K562 (cell line): Measurements from ENCODE around the gene FKBP2. TPM values are rescaled to one million over a fixed set of nuclear protein-coding genes. Genes with fewer than 3 reads are reported as not detected.
A peak's percentile ranks its signal among the peaks of the same experiment; 100 is the strongest.

Experiments
- ARHGAP35 ChIP-seq: fragments of 450-650 bp; IDR thresholded peaks from 2 replicates; pipeline ENCODE4 v1.6.1; 2018; ENCODE audit not compliant: partially characterized antibody
- ARID1B ChIP-seq: fragments of 450-650 bp; IDR thresholded peaks from 2 replicates; pipeline ENCODE4 v1.6.1; 2016; ENCODE audit warnings: antibody characterized with exemption, mild to moderate bottlenecking, inconsistent platforms
- ATF2 ChIP-seq: sonication (generic); formaldehyde crosslinking; IDR thresholded peaks from 2 replicates; pipeline ENCODE4 v1.8.1; 2022; ENCODE audit warnings: missing genetic modification reagents
- BACH1 ChIP-seq: fragments of 200-800 bp; sonication (Bioruptor generic); IDR thresholded peaks from 2 replicates; pipeline ENCODE4 v1.6.1; 2016; ENCODE audit warnings: missing genetic modification characterization, missing compliant biosample characterization
- CBX3 ChIP-seq, 2 experiments: IDR thresholded peaks; 1 replicate in 1 of 2; 2 replicates in 1 of 2; pipeline ENCODE4 v1.6.1; 2012; ENCODE audit warnings: inconsistent platforms in 2 of 2, low read length in 2 of 2, borderline replicate concordance in 1 of 2, control low read depth in 1 of 2
- FOXO4 ChIP-seq: fragments of 450-650 bp; formaldehyde crosslinking; IDR thresholded peaks from 2 replicates; pipeline ENCODE4 v1.4.0; 2020; ENCODE audit warnings: mild to moderate bottlenecking, moderate library complexity
- ILF3 ChIP-seq: fragments of 450-650 bp; IDR thresholded peaks from 2 replicates; pipeline ENCODE4 v1.6.1; 2018; ENCODE audit warnings: antibody characterized with exemption, mild to moderate bottlenecking, moderate library complexity, borderline replicate concordance
- KDM4B ChIP-seq, 2 experiments: fragments of 450-650 bp in 1 of 2; sonication (generic) in 1 of 2; IDR thresholded peaks; 2 replicates each; pipeline ENCODE4 v1.6.1; 2016 to 2017; ENCODE audit warnings: borderline replicate concordance in 2 of 2, antibody characterized with exemption in 1 of 2, low read depth in 1 of 2, mild to moderate bottlenecking in 1 of 2
- MCM5 ChIP-seq: fragments of 450-650 bp; IDR thresholded peaks from 2 replicates; pipeline ENCODE4 v1.6.1; 2016; ENCODE audit warnings: low read depth
- NFATC3 ChIP-seq: fragments of 450-650 bp; IDR thresholded peaks from 2 replicates; pipeline ENCODE4 v1.6.1; 2017; ENCODE audit warnings: mild to moderate bottlenecking
- PHF8 ChIP-seq: fragments of 200-600 bp; sonication (generic); IDR thresholded peaks from 2 replicates; pipeline ENCODE4 v1.6.1; 2012; ENCODE audit warnings: mixed run types, mild to moderate bottlenecking, inconsistent platforms, low read length, moderate library complexity, borderline replicate concordance
- PURB ChIP-seq: sonication (generic); formaldehyde crosslinking; IDR thresholded peaks from 2 replicates; pipeline ENCODE4 v1.9.0; 2021; ENCODE audit warnings: low read depth, mild to moderate bottlenecking, missing genetic modification reagents
- SNIP1 ChIP-seq: fragments of 450-650 bp; IDR thresholded peaks from 2 replicates; pipeline ENCODE4 v1.7.1; 2017; ENCODE audit warnings: low read depth, mild to moderate bottlenecking
- SREBF2 ChIP-seq: sonication (generic); formaldehyde crosslinking; IDR thresholded peaks from 2 replicates; pipeline ENCODE4 v1.4.0; 2020; ENCODE audit warnings: mild to moderate bottlenecking, missing genetic modification reagents
- TAL1 ChIP-seq: fragments of 450-650 bp; IDR thresholded peaks from 2 replicates; pipeline ENCODE4 v1.6.1; 2016; ENCODE audit warnings: mild to moderate bottlenecking
- TBP ChIP-seq: optimal IDR thresholded peaks from 2 replicates; pipeline ENCODE3; 2011; ENCODE audit warnings: low read depth, low read length, improper control_type of control experiment
- THAP12 ChIP-seq: fragments of 250-450 bp; sonication (Bioruptor Pico); IDR thresholded peaks from 2 replicates; pipeline ENCODE4 v1.9.0; 2021; ENCODE audit warnings: mild to moderate bottlenecking, inconsistent platforms
- WHSC1 ChIP-seq: IDR thresholded peaks from one replicate; pipeline ENCODE4 v1.6.1; 2012; ENCODE audit warnings: low read length, control low read depth, inconsistent platforms
- ZBTB49 ChIP-seq: sonication (generic); formaldehyde crosslinking; IDR thresholded peaks from 2 replicates; pipeline ENCODE4 v1.8.0; 2022; ENCODE audit warnings: missing genetic modification reagents, mild to moderate bottlenecking, borderline replicate concordance
- ZNF133 ChIP-seq: fragments of 250-450 bp; sonication (Bioruptor Pico); IDR thresholded peaks from 2 replicates; pipeline ENCODE4 v1.4.0; 2020; ENCODE audit warnings: mild to moderate bottlenecking
- ZNF174 ChIP-seq: fragments of 250-450 bp; sonication (Bioruptor Pico); IDR thresholded peaks from 2 replicates; pipeline ENCODE4 v1.4.0; 2020; ENCODE audit warnings: mild to moderate bottlenecking
- ZNF695 ChIP-seq: fragments of 450-650 bp; formaldehyde crosslinking; IDR thresholded peaks from 2 replicates; pipeline ENCODE4 v1.4.0; 2020; ENCODE audit warnings: mild to moderate bottlenecking, moderate library complexity
- polyA plus RNA-seq, 8 experiments: library from polyadenylated mRNA; depleted of rRNA in 4 of 8; stranded (reverse) in 5 of 8; unstranded in 3 of 8; fragments of >200 nt; fragmentation: Nextera tagmentation in 2 of 8; fragmentation: Illumina TruSeq in 1 of 8; extraction: Ambion mirVana in 2 of 8; extraction: Trizol in 1 of 8; gene quantifications; 2 replicates each; pipeline versions ENCODE4 v1.2.1 to v1.2.3, GENCODE V29; 2011 to 2014; ENCODE audit warnings: inconsistent platforms in 1 of 8, missing spikeins in 1 of 8
- total RNA-seq, 7 experiments: library from RNA; depleted of rRNA in 6 of 7; stranded (reverse); fragments of >200 nt in 6 of 7; fragmentation: Illumina TruSeq in 2 of 7; extraction: Trizol in 2 of 7; gene quantifications; 2 replicates each; pipeline versions ENCODE4 v1.2.1 to v1.2.3, GENCODE V29; 2011 to 2021; ENCODE audit warnings: low replicate concordance in 1 of 7

FKBP2 gene
- total and polyA plus RNA-seq, 9 of the 15 experiments (the other 6 are each of a cell fraction or from before 2014, with no cell fraction given), result 3.5 to 151 (median 58.1) TPM

GRCh38 chr11:64251016-64251752 is 10.3 kb downstream of the FKBP2 start, which contains the start of gene PLCB3 (continued):
- TF ChIP-seq THAP12 (CRISPR knock-in tag), result peak; percentile 76; the same call in 1 of the 2 replicates
- TF ChIP-seq ARID1B, result no peak
- TF ChIP-seq ZNF133 (CRISPR knock-in tag), result no peak
- no peak for TF ChIP-seq ZNF174
- peak; percentile 29 for TF ChIP-seq TBP
- TF ChIP-seq PURB, result no peak
- TF ChIP-seq SREBF2 (CRISPR knock-in tag), result no peak
- TF ChIP-seq ATF2 (CRISPR knock-in tag), result no peak
- no peak for TF ChIP-seq ZNF695 (CRISPR knock-in tag)
- TF ChIP-seq BACH1 (tag), result no peak
- peak in 1 of 2 experiments; percentile 10; a peak in 1 of 4 replicates for TF ChIP-seq KDM4B (IDR thresholded peaks at IDR 0.05; ENCODE audit: borderline replicate concordance in 2 of 2, low read depth in 1 of 2)
- TF ChIP-seq WHSC1, result no peak
- TF ChIP-seq MCM5, result no peak
- no peak for TF ChIP-seq ZBTB49
- TF ChIP-seq ILF3, result no peak
- TF ChIP-seq PHF8, result peak; percentile 77; the same call in 1 of the 2 replicates
- TF ChIP-seq ARHGAP35, result no peak
- 0 out of 3 replicates have a peak, but pooled peaks of 1 of the 2 experiments have one; percentile 31 for TF ChIP-seq CBX3 (IDR thresholded peaks at IDR 0.05; ENCODE audit: borderline replicate concordance in 1 of 2, low read length in 2 of 2)
- no peak for TF ChIP-seq SNIP1
- no peak for TF ChIP-seq TAL1
- no peak for TF ChIP-seq NFATC3
- TF ChIP-seq FOXO4, result no peak
